Measurements from ENCODE around the gene KLK13.
A peak's percentile ranks its signal among the peaks of the same experiment; 100 is the strongest.

Gene KLK13

GRCh38 chr19:51064534-51065220 is at the start of gene KLK13:
KLK13 (minus strand) TSS chr19:51065092; CDS start chr19:51065067, 25 bp downstream.
- Histone ChIP-seq H3K9me3 (ENCODE audit: severe bottlenecking) (no peaks in the 10 kb centered on the region), H3K4me1 (ENCODE audit: insufficient read depth, poor library complexity, severe bottlenecking) (no peaks in the 10 kb centered on the region), H3K27me3 (ENCODE audit: insufficient read depth, poor library complexity, severe bottlenecking) (no peaks in the 10 kb centered on the region), H3K36me3 (ENCODE audit: low read depth) (no peaks in the 10 kb centered on the region), H3K4me3 (ENCODE audit: severe bottlenecking) (no peak within 1 kb of the TSS), H3K27ac (ENCODE audit: poor library complexity, severe bottlenecking) (no peak within 1 kb of the TSS)
- ATAC-seq (ENCODE audit: low read depth) (peak; percentile 54; the same call in 1 of the 3 replicates), DNase-seq (ENCODE audit: low spot score) (no peak)
- TF ChIP-seq, protein P1, sequence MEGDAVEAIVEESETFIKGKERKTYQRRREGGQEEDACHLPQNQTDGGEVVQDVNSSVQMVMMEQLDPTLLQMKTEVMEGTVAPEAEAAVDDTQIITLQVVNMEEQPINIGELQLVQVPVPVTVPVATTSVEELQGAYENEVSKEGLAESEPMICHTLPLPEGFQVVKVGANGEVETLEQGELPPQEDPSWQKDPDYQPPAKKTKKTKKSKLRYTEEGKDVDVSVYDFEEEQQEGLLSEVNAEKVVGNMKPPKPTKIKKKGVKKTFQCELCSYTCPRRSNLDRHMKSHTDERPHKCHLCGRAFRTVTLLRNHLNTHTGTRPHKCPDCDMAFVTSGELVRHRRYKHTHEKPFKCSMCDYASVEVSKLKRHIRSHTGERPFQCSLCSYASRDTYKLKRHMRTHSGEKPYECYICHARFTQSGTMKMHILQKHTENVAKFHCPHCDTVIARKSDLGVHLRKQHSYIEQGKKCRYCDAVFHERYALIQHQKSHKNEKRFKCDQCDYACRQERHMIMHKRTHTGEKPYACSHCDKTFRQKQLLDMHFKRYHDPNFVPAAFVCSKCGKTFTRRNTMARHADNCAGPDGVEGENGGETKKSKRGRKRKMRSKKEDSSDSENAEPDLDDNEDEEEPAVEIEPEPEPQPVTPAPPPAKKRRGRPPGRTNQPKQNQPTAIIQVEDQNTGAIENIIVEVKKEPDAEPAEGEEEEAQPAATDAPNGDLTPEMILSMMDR (IDR thresholded peaks at IDR 0.05; ENCODE audit: poor library complexity, severe bottlenecking) = no peak

DNA sequence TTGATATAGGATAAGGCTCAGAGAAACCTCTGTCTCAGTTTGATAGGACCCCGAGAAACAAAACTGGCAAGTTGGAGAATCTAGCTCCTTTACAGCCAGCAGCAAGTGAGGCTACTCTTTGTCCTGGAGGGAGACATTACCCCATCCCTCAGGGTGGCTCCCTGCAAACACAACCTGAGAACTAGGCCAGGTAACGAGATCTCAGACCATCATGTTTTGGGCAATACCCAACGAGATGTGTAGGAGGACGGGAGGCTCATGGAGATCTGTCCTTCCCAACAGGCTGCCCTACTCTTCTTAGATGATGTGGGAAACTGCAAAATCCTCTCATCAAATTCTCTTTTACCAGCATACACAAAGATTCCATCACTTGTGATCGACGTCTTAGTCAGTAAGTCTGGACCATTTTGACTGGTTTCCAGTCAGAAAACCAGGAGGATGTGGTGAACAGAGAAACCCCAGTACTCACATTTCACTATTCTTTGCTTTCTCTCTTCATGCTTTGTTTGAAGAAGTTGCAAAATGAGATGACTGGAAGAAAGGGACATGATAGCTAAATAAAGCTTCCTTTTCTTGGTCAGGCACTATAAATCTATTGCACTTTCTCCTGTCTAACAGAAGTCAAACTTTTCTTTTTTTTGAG is 49.3 kb upstream of the KLK13 start:
- Histone ChIP-seq H3K9me3 (ENCODE audit: severe bottlenecking) (no peaks in the 10 kb centered on the region), H3K27ac (ENCODE audit: poor library complexity, severe bottlenecking) (no peak overlapping the region), H3K27me3 (ENCODE audit: insufficient read depth, poor library complexity, severe bottlenecking) (no peaks in the 10 kb centered on the region), H3K36me3 (ENCODE audit: low read depth) (no peaks in the 10 kb centered on the region), H3K4me1 (ENCODE audit: insufficient read depth, poor library complexity, severe bottlenecking) (no peaks in the 10 kb centered on the region), H3K4me3 (ENCODE audit: severe bottlenecking) (no peak overlapping the region)
- ATAC-seq (ENCODE audit: low read depth) = no peak
- TF ChIP-seq, protein P1 (IDR thresholded peaks at IDR 0.05; ENCODE audit: poor library complexity, severe bottlenecking) = no peak
- no peak for DNase-seq (ENCODE audit: low spot score)

DNA sequence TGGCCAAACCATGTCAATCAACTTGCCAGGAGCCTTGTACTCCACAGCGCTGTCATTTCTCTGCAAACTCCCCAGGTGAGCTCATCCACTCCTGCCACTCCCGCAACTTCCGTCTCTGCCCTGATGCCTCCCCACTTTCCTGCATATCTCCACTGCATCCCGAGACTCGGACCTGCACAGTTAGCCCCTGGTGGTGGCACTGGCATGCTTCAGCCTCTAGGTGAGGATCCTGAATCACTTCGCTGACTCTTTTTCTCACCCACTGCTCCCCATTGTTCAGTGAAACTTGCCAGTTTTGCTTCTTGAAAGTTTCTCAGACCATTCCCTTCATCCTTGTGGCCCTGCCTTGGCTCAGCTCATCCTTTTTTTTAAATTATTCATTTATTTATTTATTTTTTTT is 46.7 kb upstream of the KLK13 start:
- Histone ChIP-seq H3K27ac (ENCODE audit: poor library complexity, severe bottlenecking) (no peak overlapping the region), H3K9me3 (ENCODE audit: severe bottlenecking) (no peaks in the 10 kb centered on the region), H3K4me3 (ENCODE audit: severe bottlenecking) (no peak overlapping the region), H3K27me3 (ENCODE audit: insufficient read depth, poor library complexity, severe bottlenecking) (no peaks in the 10 kb centered on the region), H3K36me3 (ENCODE audit: low read depth) (peaks cover 4% of the 10 kb centered on the region; the same call in 1 of the 2 replicates), H3K4me1 (ENCODE audit: insufficient read depth, poor library complexity, severe bottlenecking) (no peaks in the 10 kb centered on the region)
- TF ChIP-seq, protein P1 (IDR thresholded peaks at IDR 0.05; ENCODE audit: poor library complexity, severe bottlenecking) = no peak
- DNase-seq (ENCODE audit: low spot score) (no peak), ATAC-seq (ENCODE audit: low read depth) (no peak)

GRCh38 chr19:51110666-51110971 is 45.7 kb upstream of the KLK13 start:
- Histone ChIP-seq H3K9me3 (ENCODE audit: severe bottlenecking) (no peaks in the 10 kb centered on the region), H3K27ac (ENCODE audit: poor library complexity, severe bottlenecking) (no peak overlapping the region), H3K27me3 (ENCODE audit: insufficient read depth, poor library complexity, severe bottlenecking) (no peaks in the 10 kb centered on the region), H3K36me3 (ENCODE audit: low read depth) (peaks cover 4% of the 10 kb centered on the region; the same call in 1 of the 2 replicates), H3K4me1 (ENCODE audit: insufficient read depth, poor library complexity, severe bottlenecking) (no peaks in the 10 kb centered on the region), H3K4me3 (ENCODE audit: severe bottlenecking) (no peak overlapping the region)
- ATAC-seq (ENCODE audit: low read depth) = no peak
- TF ChIP-seq, protein P1 (IDR thresholded peaks at IDR 0.05; ENCODE audit: poor library complexity, severe bottlenecking) = no peak
- DNase-seq (ENCODE audit: low spot score) = no peak

DNA sequence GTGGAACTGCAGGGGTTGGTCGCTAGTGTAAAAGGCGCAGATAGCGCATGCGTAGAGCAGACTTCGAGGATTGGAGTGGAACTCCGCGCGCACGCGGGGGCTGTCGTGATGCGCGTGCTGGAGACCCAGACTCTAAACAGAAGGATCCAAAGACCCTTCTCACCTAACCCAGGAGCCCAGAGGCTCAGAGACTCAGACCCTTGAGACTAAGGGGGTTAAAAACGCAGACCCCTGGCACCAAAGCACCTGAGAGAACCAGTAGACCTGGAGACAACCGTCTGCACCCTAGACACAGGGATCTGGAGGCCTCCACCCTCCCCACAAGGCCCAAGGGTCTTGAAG is 43.9 kb upstream of the KLK13 start:
- Histone ChIP-seq H3K9me3 (ENCODE audit: severe bottlenecking) (no peaks in the 10 kb centered on the region), H3K27me3 (ENCODE audit: insufficient read depth, poor library complexity, severe bottlenecking) (no peaks in the 10 kb centered on the region), H3K27ac (ENCODE audit: poor library complexity, severe bottlenecking) (no peak overlapping the region), H3K4me1 (ENCODE audit: insufficient read depth, poor library complexity, severe bottlenecking) (no peaks in the 10 kb centered on the region), H3K4me3 (ENCODE audit: severe bottlenecking) (peak overlapping the region; percentile 68), H3K36me3 (ENCODE audit: low read depth) (peaks cover 6% of the 10 kb centered on the region)
- TF ChIP-seq, protein P1 (IDR thresholded peaks at IDR 0.05; ENCODE audit: poor library complexity, severe bottlenecking) = no peak
- ATAC-seq (ENCODE audit: low read depth) (peak; percentile 5; the same call in 1 of the 3 replicates), DNase-seq (ENCODE audit: low spot score) (no peak)
